Fibroblast of the aortic adventitia (primary cell): ENCODE measurements around the gene SMYD5. TPM values are rescaled to one million over a fixed set of nuclear protein-coding genes. Genes with fewer than 3 reads are reported as not detected.

ENCODE experiments used
- DNase-seq: peaks from one replicate; pipeline ENCODE4 v3.0.0-alpha.2; 2010; ENCODE audit warnings: low read depth
- H3K4me3 ChIP-seq: 2 replicates; pipeline ENCODE4 v1.5.1; 2011; ENCODE audit warnings: low read depth, mild to moderate bottlenecking, control low read depth, low read length, moderate library complexity
- CTCF ChIP-seq: IDR thresholded peaks from 2 replicates; pipeline ENCODE4 v1.5.1; 2011; ENCODE audit warnings: mild to moderate bottlenecking, low read length, control low read depth, inconsistent platforms; ENCODE audit not compliant: insufficient read depth
- total RNA-seq: library from RNA; depleted of rRNA; stranded (reverse); fragments of >200 nt; gene quantifications from 2 replicates; pipeline ENCODE4 v1.2.3, GENCODE V29; 2012; ENCODE audit warnings: low replicate concordance

The SMYD5 gene
- total RNA-seq, 1 donor, result 21.1 TPM

- no peak overlapping the region for H3K4me3 ChIP-seq
- DNase-seq, result no peak
- no peak for TF ChIP-seq CTCF
Observed at GRCh38 chr2:73252238-73253027, 38.4 kb downstream of the SMYD5 start.

DNA sequence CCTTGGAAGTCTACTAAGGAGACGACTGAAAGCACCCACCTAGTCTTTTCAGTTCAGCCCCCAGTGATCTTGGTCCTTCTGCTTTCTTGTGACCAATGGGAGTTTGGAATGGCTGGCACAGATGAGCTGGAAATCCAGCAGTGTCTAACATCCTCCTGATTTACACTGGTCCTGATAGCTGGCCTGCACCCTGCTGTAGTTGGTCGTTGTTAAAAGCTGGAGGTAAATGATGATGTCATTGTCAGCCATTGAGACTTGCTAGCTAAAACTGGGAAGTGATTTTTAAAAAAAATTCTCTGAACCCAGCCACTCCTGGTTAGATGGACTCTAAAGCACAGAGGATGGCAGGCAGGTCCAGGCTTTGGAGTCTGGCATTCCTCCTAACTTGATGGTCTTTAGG, 39.4 kb downstream of the SMYD5 start:
- DNase-seq, result no peak

DNA sequence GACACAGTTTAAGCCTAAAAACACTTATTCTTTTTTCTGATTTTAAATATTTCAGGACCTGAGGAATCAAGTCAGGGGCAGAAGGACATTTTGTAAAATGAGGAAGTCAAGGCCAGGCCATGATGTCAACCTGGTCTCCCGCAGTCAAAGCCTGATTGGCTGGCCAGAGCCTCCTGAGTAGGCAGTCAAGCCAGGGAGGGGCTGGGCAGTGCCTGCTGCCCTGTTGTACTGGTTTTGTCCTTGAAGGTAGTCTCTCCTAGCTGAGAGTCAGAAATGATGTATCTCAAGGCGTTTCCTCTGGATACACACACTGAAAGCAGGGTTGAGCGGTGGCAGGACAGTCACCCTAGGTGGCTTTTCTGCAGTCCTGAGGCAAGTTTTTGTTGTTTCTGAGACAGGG, 39.9 kb downstream of the SMYD5 start:
- no peak for DNase-seq
- H3K4me3 ChIP-seq, result no peak overlapping the region
- TF ChIP-seq CTCF, result no peak

More for the DNA sequence above, 39.4 kb downstream of the SMYD5 start:
- H3K4me3 ChIP-seq, result no peak overlapping the region
- no peak for TF ChIP-seq CTCF

DNA sequence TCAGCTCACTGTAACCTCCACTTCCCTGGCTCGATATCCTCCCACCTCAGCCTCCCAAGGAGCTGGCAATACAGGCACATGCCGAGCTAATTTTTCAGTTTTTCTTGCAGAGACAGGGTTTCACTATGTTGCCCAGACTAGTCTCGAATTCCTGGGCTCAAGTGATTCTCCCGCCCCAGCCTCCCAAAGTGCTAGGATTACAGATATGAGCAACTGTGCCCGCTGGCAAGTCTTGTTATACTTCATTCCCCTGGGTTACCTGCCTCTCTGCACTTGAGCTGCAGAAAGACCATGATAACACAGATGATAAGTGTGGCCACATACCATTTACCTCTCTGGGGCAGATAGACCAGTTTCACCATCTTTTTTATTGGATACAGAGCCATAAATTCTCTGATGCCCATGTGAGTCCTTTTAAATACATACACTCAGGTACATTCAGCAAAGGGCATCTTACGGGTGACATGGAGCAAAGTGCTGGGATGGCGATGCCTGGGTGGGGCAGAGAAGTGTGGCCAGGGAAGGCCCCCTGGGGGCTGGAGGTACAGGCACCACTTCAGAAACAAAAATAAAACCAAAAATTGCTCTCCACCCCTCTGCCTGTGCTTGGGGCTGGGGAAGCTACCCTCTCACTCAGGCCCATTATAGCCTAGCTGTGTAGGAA, 40.4 kb downstream of the SMYD5 start:
- no peak for DNase-seq
- no peak overlapping the region for H3K4me3 ChIP-seq
- TF ChIP-seq CTCF, result no peak

DNA sequence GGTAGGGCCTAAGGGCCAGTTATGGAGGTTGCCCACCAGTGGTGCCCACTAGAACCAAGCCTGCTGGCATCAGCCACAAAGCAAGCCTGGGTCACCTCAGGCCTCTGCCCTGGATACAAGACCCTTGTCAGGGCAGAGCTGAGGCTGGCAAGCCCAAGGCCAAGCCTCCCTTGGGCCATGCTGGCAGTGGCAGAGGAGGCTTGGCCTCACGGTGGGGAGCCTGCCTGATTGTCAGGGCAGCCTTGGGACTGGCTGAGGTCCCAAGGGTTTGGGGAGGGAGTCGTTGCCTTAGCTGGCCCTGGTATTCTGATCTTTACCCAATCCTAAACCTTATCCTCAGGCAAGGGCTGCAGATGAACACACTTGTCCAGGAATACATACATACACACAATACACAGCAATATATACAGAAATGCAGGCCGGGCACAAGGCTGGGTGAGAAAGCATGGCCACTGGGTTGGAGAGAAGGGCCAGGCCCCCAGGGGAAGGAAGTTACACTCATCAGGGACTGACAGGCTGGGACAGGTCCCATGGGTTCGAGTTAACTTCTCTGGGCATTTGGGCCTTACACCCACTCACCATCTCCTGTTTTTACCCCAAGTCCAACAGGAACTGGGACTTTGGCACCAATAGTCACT, 41.1 kb downstream of the SMYD5 start:
- H3K4me3 ChIP-seq, result no peak overlapping the region
- DNase-seq, result no peak
- TF ChIP-seq CTCF, result no peak

GRCh38 chr2:73255907-73256617, 42.0 kb downstream of the SMYD5 start:
- no peak overlapping the region for H3K4me3 ChIP-seq
- no peak for TF ChIP-seq CTCF

More at GRCh38 chr2:73255907-73256617, 42.0 kb downstream of the SMYD5 start:
- DNase-seq, result no peak
